NB4 (cell line): ENCODE data around the gene MRPS34.

Experiments used
- POLR2A ChIP-seq: IDR thresholded peaks from 2 replicates; pipeline ENCODE4 v1.6.1; 2011; ENCODE audit warnings: mild to moderate bottlenecking; ENCODE audit not compliant: insufficient read length; ENCODE audit errors: extremely low read depth
- TF ChIP-seq, protein P1 (sequence below): IDR thresholded peaks from one replicate; pipeline ENCODE4 v1.5.1; 2012; ENCODE audit warnings: low read depth, low read length

DNA sequence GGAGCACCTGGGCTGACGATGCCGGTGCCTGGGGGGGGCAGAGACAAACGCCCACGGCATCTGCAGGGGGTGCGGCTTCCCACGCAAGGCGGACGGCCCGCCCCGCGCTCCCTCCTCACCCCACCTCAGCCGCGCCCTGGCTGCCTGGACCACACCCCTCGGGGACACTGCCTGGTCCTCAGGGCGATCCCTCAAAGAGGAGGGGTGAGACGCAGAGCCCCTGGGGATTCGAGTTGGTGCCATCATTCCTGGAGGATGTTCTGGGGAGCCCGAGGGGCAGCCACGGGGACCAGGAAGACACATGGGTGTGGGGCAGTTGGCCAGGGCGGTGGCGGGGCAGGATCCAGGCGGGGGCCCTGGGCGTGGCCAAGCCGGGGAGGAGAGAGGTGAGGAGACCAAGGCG is 16.7 kb upstream of the MRPS34 start:
- TF ChIP-seq, protein P1, sequence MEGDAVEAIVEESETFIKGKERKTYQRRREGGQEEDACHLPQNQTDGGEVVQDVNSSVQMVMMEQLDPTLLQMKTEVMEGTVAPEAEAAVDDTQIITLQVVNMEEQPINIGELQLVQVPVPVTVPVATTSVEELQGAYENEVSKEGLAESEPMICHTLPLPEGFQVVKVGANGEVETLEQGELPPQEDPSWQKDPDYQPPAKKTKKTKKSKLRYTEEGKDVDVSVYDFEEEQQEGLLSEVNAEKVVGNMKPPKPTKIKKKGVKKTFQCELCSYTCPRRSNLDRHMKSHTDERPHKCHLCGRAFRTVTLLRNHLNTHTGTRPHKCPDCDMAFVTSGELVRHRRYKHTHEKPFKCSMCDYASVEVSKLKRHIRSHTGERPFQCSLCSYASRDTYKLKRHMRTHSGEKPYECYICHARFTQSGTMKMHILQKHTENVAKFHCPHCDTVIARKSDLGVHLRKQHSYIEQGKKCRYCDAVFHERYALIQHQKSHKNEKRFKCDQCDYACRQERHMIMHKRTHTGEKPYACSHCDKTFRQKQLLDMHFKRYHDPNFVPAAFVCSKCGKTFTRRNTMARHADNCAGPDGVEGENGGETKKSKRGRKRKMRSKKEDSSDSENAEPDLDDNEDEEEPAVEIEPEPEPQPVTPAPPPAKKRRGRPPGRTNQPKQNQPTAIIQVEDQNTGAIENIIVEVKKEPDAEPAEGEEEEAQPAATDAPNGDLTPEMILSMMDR, result no peak
- no peak for TF ChIP-seq POLR2A
